ENCODE data around the gene KRT79.

The KRT79 gene

GRCh38 chr12:52792185-52793029 lies 41.7 kb downstream of the KRT79 start:
- DNase-seq (ENCODE audit: low read depth), result no peak
- H3K4me3 ChIP-seq (ENCODE audit: low read length), result no peak overlapping the region
- TF ChIP-seq, protein P1, sequence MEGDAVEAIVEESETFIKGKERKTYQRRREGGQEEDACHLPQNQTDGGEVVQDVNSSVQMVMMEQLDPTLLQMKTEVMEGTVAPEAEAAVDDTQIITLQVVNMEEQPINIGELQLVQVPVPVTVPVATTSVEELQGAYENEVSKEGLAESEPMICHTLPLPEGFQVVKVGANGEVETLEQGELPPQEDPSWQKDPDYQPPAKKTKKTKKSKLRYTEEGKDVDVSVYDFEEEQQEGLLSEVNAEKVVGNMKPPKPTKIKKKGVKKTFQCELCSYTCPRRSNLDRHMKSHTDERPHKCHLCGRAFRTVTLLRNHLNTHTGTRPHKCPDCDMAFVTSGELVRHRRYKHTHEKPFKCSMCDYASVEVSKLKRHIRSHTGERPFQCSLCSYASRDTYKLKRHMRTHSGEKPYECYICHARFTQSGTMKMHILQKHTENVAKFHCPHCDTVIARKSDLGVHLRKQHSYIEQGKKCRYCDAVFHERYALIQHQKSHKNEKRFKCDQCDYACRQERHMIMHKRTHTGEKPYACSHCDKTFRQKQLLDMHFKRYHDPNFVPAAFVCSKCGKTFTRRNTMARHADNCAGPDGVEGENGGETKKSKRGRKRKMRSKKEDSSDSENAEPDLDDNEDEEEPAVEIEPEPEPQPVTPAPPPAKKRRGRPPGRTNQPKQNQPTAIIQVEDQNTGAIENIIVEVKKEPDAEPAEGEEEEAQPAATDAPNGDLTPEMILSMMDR (IDR thresholded peaks at IDR 0.05; ENCODE audit: insufficient read depth, low read depth, low read length, missing control alignments), result no peak

GRCh38 chr12:52791271-52792184 lies 42.6 kb downstream of the KRT79 start:
- no peak for DNase-seq (ENCODE audit: low read depth)
- TF ChIP-seq, protein P1 (IDR thresholded peaks at IDR 0.05; ENCODE audit: insufficient read depth, low read depth, low read length, missing control alignments), result no peak
- no peak overlapping the region for H3K4me3 ChIP-seq (ENCODE audit: low read length)

DNA sequence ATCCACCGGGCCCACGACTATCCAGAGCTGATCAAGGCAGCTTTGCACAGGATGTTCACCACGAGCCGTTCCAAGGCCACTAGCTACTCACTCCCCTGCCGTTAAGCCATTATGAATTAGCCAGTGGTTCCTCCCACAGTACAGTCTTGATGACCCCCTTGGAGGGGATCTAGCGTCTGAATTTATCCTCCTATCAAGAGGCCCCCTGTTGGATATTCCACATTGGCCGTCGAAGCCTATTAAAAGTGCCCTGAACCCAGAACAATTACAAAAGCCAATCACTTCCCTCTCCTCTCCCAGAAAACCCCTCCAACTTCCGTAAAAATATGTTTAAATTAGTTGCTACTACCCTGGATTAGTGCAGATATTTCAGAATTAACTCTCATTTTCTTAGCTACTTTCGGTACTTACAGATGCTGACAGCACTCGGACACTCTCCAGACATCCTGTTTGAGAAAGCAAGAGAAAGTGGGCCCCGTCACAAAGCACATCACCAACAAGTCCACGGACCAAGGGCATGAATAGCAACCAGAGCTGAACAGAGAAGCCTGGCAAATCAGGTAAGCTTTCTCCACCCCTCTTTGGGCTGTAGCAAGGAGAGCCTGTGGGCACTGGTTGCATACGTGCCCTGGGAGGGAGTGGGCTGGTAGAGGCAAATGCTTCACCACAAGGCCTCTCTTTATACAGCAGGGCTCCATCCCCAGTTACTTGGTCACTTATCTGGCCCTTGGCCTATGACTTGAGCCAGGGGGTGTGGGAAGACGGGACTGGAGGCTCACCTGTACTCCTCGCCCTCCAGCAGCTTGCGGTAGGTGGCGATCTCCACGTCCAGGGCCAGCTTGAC lies 43.5 kb downstream of the KRT79 start:
- no peak for DNase-seq (ENCODE audit: low read depth)
- no peak overlapping the region for H3K4me3 ChIP-seq (ENCODE audit: low read length)
- TF ChIP-seq, protein P1 (IDR thresholded peaks at IDR 0.05; ENCODE audit: insufficient read depth, low read depth, low read length, missing control alignments), result no peak

DNA sequence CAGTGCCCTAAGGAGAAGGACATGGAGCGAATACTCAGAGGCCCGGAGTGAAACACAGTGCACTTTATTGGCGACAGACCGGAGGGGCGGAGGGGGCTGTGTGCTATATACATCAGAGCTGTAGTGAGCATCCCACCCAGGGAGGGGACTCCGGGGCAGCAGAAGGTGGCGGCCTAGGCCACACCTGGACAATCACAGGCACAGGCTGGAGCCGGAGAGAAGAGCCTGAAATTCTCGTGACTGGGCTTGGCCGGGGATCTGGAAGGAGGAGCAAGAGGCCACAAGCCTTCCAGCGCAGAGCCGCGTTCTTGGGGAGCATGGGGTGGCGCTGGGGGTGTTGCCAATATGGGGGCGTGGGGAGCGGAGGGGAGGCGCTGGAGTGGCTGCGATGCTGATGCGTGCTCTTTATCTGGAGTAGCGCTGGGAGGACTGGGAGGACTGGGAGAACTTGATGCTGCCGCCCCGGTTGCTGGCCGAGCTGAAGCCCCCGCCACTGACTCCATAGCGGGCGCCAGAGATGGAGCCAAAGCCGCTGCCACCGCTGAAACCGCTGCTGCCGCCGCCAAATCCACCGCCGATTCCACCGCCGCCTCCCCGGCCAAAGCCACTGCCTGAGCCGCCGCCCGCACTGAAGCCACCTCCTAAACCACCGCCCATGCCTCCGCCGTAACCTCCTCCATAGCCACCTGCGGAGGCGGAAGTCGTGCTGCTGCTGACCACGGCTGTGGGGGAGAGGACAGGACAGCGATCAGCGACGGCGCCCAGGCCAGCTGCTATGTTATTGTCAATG lies 44.3 kb downstream of the KRT79 start:
- no peak overlapping the region for H3K4me3 ChIP-seq (ENCODE audit: low read length)
- DNase-seq (ENCODE audit: low read depth), result no peak
- TF ChIP-seq, protein P1 (IDR thresholded peaks at IDR 0.05; ENCODE audit: insufficient read depth, low read depth, low read length, missing control alignments), result no peak

- TF ChIP-seq, protein P1 (IDR thresholded peaks at IDR 0.05; ENCODE audit: insufficient read depth, low read depth, low read length, missing control alignments), result no peak
- no peak overlapping the region for H3K4me3 ChIP-seq (ENCODE audit: low read length)
- no peak for DNase-seq (ENCODE audit: low read depth)
Measured at GRCh38 chr12:52788876-52789636, 45.1 kb downstream of the KRT79 start.
